HepG2 (cell line): ENCODE results near the gene ZC2HC1B. TPM values are rescaled to one million over a fixed set of nuclear protein-coding genes. Genes with fewer than 3 reads are reported as not detected.

Experiments
- ADNP ChIP-seq: sonication (generic); formaldehyde crosslinking; IDR thresholded peaks from 2 replicates; pipeline ENCODE4 v1.4.0; 2020; ENCODE audit warnings: missing genetic modification reagents
- ATF1 ChIP-seq: IDR thresholded peaks from 2 replicates; pipeline ENCODE4 v1.6.1; 2016; ENCODE audit warnings: mild to moderate bottlenecking, control low read depth
- BHLHE40 ChIP-seq: IDR thresholded peaks from 2 replicates; pipeline ENCODE4 v1.6.1; 2011; ENCODE audit warnings: low read length, improper control_type of control experiment
- CREBL2 ChIP-seq: sonication (generic); formaldehyde crosslinking; IDR thresholded peaks from 2 replicates; pipeline ENCODE4 v1.8.1; 2023; ENCODE audit warnings: missing genetic modification reagents, mild to moderate bottlenecking, borderline replicate concordance
- CSRNP2 ChIP-seq: sonication (generic); formaldehyde crosslinking; conservative IDR thresholded peaks from 2 replicates; pipeline ENCODE4 v1.8.0; 2022; ENCODE audit warnings: low read depth, missing genetic modification reagents
- DZIP1 ChIP-seq: sonication (generic); formaldehyde crosslinking; IDR thresholded peaks from 2 replicates; pipeline ENCODE4 v1.5.0; 2020; ENCODE audit warnings: mild to moderate bottlenecking, missing genetic modification reagents
- ESRRA ChIP-seq: sonication (generic); formaldehyde crosslinking; IDR thresholded peaks from 2 replicates; pipeline ENCODE4 v1.5.1; 2020; ENCODE audit warnings: mild to moderate bottlenecking, low read depth, missing genetic modification reagents
- ETV5 ChIP-seq: IDR thresholded peaks from 2 replicates; pipeline ENCODE4 v1.6.1; 2018; ENCODE audit warnings: missing biosample characterization, missing genetic modification reagents, inconsistent platforms, borderline replicate concordance
- KLF6 ChIP-seq: IDR thresholded peaks from 2 replicates; pipeline ENCODE4 v1.8.0; 2016; ENCODE audit warnings: missing biosample characterization, missing genetic modification reagents
- NCOA5 ChIP-seq: sonication (generic); formaldehyde crosslinking; IDR thresholded peaks from 2 replicates; pipeline ENCODE4 v1.4.0; 2020; ENCODE audit warnings: missing genetic modification reagents
- PBX3 ChIP-seq: sonication (generic); formaldehyde crosslinking; IDR thresholded peaks from 2 replicates; pipeline ENCODE4 v1.8.1; 2023; ENCODE audit warnings: missing genetic modification reagents, inconsistent platforms, borderline replicate concordance
- TEAD3 ChIP-seq: optimal IDR thresholded peaks from 2 replicates; pipeline ENCODE3; 2016; ENCODE audit warnings: borderline replicate concordance
- ZNF138 ChIP-seq: sonication (generic); formaldehyde crosslinking; IDR thresholded peaks from 2 replicates; pipeline ENCODE4 v1.5.0; 2020; ENCODE audit warnings: mild to moderate bottlenecking, low read depth, missing genetic modification reagents
- ZNF234 ChIP-seq: sonication (generic); formaldehyde crosslinking; conservative IDR thresholded peaks from 2 replicates; pipeline ENCODE4 v1.5.1; 2020; ENCODE audit warnings: mild to moderate bottlenecking, missing genetic modification reagents
- ZNF251 ChIP-seq: sonication (generic); formaldehyde crosslinking; IDR thresholded peaks from 2 replicates; pipeline ENCODE4 v1.9.0; 2021; ENCODE audit warnings: mild to moderate bottlenecking, missing genetic modification reagents
- ZNF3 ChIP-seq: IDR thresholded peaks from 2 replicates; pipeline ENCODE4 v1.7.0; 2017; ENCODE audit warnings: inconsistent platforms
- ZNF329 ChIP-seq: sonication (generic); formaldehyde crosslinking; IDR thresholded peaks from 2 replicates; pipeline ENCODE4 v1.9.0; 2021; ENCODE audit warnings: low read depth, mild to moderate bottlenecking, missing genetic modification reagents
- ZNF343 ChIP-seq: sonication (generic); formaldehyde crosslinking; IDR thresholded peaks from 2 replicates; pipeline ENCODE4 v1.4.0; 2020; ENCODE audit warnings: mild to moderate bottlenecking, missing genetic modification reagents
- ZSCAN12 ChIP-seq: sonication (generic); formaldehyde crosslinking; IDR thresholded peaks from 2 replicates; pipeline ENCODE4 v1.9.0; 2021; ENCODE audit warnings: mild to moderate bottlenecking, missing genetic modification reagents
- polyA plus RNA-seq, 8 experiments: library from polyadenylated mRNA; depleted of rRNA in 3 of 8; stranded (reverse) in 7 of 8; unstranded in 1 of 8; fragments of >200 nt; fragmentation: Illumina TruSeq in 4 of 8; extraction: Trizol in 4 of 8; gene quantifications; 2 replicates each; pipeline versions ENCODE4 v1.2.1 to v1.2.3, GENCODE V29; 2011 to 2016; ENCODE audit warnings: low read depth in 4 of 8, missing spikeins in 1 of 8, mixed read lengths in 1 of 8; ENCODE audit not compliant: insufficient read depth in 1 of 8
- total RNA-seq, 5 experiments: library from RNA; depleted of rRNA; stranded (reverse); fragments of >200 nt; fragmentation: Illumina TruSeq; extraction: Trizol; gene quantifications; 2 replicates each; pipeline ENCODE4 v1.2.3, GENCODE V29; 2016; ENCODE audit warnings: low read depth in 1 of 5
- TF ChIP-seq, protein P1 (sequence below): sonication (generic); formaldehyde crosslinking; conservative IDR thresholded peaks from 2 replicates; pipeline ENCODE4 v1.4.0; 2020; ENCODE audit warnings: missing genetic modification reagents

Gene ZC2HC1B
- total and polyA plus RNA-seq, 2 of the 13 experiments (the other 11 are each of a cell fraction or from before 2014, with no cell fraction given) = not detected

GRCh38 chr6:143842902-143843676 is 21.2 kb upstream of the ZC2HC1B start, which contains the start of gene LTV1 (continued):
- peak; percentile 42; the same call in 1 of the 2 replicates for TF ChIP-seq DZIP1 (CRISPR knock-in tag)
- TF ChIP-seq CSRNP2 (CRISPR knock-in tag) = peak; percentile 75; the same call in 1 of the 2 replicates
- peak; percentile 91; the same call in 1 of the 2 replicates for TF ChIP-seq ZNF234 (CRISPR knock-in tag)
- 0 out of 2 replicates have a peak, but pooled peaks have one; percentile 16 for TF ChIP-seq NCOA5 (CRISPR knock-in tag)
- peak; percentile 97 for TF ChIP-seq ZNF138 (CRISPR knock-in tag)
- no peak for TF ChIP-seq ADNP (CRISPR knock-in tag)
- peak; percentile 84; the same call in 1 of the 2 replicates for TF ChIP-seq ZNF3 (CRISPR knock-in tag)
- peak; percentile 89 for TF ChIP-seq ETV5 (CRISPR knock-in tag)
- peak; percentile 86; the same call in 1 of the 2 replicates for TF ChIP-seq ZNF251 (CRISPR knock-in tag)
- peak; percentile 98 for TF ChIP-seq CREBL2 (CRISPR knock-in tag)
- peak; percentile 82 for TF ChIP-seq ZNF329 (CRISPR knock-in tag)
- peak; percentile 96 for TF ChIP-seq ATF1 (CRISPR knock-in tag)
- TF ChIP-seq, protein P1, sequence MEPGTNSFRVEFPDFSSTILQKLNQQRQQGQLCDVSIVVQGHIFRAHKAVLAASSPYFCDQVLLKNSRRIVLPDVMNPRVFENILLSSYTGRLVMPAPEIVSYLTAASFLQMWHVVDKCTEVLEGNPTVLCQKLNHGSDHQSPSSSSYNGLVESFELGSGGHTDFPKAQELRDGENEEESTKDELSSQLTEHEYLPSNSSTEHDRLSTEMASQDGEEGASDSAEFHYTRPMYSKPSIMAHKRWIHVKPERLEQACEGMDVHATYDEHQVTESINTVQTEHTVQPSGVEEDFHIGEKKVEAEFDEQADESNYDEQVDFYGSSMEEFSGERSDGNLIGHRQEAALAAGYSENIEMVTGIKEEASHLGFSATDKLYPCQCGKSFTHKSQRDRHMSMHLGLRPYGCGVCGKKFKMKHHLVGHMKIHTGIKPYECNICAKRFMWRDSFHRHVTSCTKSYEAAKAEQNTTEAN (CRISPR knock-in tag) = peak; percentile 90
- peak; percentile 100 for TF ChIP-seq BHLHE40
- peak; percentile 96 for TF ChIP-seq ZSCAN12 (CRISPR knock-in tag)
- TF ChIP-seq ZNF343 (CRISPR knock-in tag) = peak; percentile 99
- TF ChIP-seq TEAD3 (CRISPR knock-in tag) = peak; percentile 70
- peak; percentile 97 for TF ChIP-seq KLF6 (CRISPR knock-in tag)
- peak; percentile 96 for TF ChIP-seq PBX3 (CRISPR knock-in tag)
- peak; percentile 94 for TF ChIP-seq ESRRA (CRISPR knock-in tag)
